ENCODE results near the gene TMEM63B.

DNA sequence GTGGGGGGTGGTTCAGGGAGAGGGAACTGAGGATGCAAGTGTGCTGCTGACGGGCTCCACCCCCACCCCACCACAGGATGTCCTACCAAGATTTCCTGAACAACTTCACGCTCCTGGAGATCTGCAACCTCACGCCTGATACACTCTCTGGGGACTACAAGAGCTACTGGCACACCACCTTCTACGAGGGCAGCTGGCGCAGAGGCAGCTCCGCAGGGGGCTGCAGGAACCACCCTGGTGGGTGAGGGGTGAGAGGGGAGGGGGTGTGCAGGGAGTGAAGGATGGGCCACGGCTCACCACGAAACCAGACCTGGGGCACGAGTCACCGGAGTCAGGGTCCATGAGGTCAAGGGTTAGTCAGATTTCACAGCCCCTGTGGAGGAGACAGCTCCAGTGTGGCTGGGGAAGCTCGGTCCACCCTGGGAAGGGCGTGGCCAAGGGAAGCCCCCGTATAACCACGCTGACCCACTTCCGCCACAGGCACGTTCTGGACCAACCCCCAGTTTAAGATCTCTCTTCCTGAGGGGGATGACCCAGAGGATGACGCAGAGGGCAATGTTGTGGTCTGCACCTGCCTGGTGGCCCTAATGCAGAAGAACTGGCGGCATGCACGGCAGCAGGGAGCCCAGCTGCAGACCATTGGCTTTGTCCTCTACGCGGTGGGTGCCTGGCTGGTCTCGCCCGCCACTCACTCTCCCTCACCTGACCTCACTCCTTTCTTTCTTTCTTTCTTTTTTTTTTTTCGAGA lies 49.6 kb downstream of the TMEM63B start:
- TF ChIP-seq POLR2A (IDR thresholded peaks at IDR 0.05; ENCODE audit: low read length) = no peak
- no peak for TF ChIP-seq GATA1 (IDR thresholded peaks at IDR 0.05; ENCODE audit: low read depth, low read length)
